ENCODE measurements around the gene ZNF343. TPM values are rescaled to one million over a fixed set of nuclear protein-coding genes. Genes with fewer than 3 reads are reported as not detected.

The ZNF343 gene
- total RNA-seq, 1 donor from 2014 or later: 5.8 TPM

DNA sequence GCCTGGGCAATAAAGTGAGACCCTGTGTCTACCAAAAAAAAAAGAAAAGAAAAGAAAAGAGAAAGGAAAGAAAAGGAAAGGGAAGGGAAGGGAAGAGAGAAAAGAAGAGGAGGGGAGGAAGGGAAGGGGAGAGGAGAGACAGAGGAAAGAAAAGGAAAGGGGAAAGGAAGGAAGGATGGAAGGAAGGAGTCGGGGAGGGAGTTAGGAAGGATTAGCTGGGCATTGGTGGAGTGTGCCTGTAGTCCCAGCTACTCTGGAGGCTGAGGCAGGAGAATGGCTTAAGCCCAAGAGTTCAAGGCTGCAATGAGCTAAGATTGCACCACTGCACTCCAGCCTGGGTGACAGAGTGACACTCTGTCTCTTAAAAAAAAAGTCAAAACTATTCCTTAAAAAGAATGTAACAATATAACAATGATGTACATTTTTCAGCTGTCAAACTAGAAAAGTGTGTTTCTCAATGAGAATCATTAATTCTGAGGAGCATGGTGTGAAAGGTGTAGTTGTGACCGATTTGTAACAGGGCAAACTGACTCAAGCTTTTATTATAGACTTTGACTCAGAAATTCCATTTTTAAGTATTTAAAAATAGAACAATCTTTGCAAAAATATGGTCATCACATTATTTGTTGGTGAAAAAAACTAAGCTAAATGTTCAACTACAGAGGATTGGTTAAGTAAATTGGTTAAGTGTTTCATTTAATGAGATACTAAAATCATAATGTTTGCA, 52.8 kb downstream of the ZNF343 start:
- no peak for ATAC-seq
- no peak for DNase-seq

DNA sequence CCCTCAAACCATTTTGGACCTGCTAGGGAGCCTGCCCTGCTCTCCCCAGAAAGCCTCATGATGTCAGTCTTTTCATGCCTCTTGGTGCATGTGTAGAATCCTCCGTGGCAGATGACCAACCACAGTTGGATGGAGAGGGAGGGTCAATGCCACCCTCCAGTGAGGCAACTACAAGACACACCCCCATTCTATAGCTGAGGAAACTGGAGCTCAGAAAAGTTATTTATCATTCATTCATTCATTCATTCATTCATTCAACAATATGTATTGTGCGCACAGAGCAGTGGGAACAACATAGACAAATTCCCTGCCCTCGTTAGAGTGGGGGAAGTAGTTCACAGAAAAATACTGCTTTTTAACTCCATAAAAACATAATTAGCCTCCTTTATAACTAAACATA, 54.9 kb downstream of the ZNF343 start:
- DNase-seq: no peak
- ATAC-seq: no peak
- intact Hi-C loops (cut with micrococcal nuclease): loop anchor here (10.0 kb wide), 2 partner anchors 249 to 489 kb away; no protein-coding TSS in a partner anchor

More for the DNA sequence above, 52.8 kb downstream of the ZNF343 start:
- intact Hi-C loops (cut with micrococcal nuclease): loop anchor here (10.0 kb wide), 2 partner anchors 251 to 491 kb away; no protein-coding TSS in a partner anchor

DNA sequence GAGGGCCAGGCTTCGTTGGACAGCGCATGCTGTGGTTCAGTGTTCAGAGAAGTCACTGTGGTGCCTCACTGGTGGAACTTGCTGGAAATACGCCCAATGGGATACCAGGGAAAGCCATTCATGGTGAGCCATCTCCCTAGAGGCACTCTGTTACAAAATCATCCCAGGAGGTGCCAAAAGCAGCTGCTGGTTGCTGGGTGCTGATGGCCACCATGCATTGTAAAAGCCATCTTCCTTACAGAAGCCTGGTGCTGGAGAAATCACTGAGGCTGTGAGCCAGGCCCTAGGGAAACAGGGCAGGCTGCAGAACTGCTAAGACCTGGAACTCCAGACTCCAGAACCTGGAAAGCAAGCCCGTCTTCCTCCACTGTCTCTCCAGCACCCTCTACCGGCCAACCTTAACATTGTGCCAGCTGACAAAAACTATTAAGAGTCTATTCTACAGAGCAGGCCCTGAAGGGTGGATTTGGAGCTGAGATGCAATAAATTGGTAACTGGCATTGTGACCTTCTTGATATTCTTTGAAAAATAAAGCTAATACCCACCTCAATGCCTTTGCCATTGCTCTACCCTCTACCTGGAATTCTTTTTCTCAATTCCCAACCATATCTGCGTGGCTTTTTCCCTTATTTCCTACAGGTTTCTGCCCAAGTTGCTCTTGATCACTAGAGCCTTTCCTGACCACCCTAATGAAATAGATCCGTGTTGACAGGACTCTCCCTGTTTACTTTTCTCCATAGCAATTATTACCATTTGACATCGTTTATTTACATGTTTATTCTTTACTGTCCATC, 56.6 kb downstream of the ZNF343 start:
- intact Hi-C loops (cut with micrococcal nuclease): loop anchor here (10.0 kb wide), 2 partner anchors 247 to 487 kb away; no protein-coding TSS in a partner anchor
- peak; percentile 55 for DNase-seq
- ATAC-seq: peak; percentile 74

DNA sequence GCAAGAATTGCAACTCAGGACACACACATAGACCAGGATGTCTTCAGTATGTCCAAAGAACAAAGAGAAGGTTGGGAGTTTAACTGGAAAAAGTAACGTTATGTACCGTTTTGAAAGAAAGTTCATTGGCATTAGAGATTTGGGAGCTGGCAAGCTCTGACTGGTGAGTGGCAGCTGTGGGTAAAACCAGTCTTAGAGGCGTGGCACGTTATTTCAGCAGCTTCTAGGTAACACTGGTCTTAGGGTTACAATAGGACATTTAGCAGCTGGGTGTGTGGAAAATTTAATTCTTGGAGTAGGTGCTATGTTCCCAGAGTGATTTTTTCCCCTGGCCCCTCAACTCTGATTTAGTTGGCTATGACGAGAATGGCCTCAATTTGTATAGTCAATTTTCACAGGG, 57.3 kb downstream of the ZNF343 start:
- no peak for ATAC-seq
- no peak for DNase-seq
- intact Hi-C loops (cut with micrococcal nuclease): loop anchor here (10.0 kb wide), 2 partner anchors 247 to 487 kb away; no protein-coding TSS in a partner anchor

DNA sequence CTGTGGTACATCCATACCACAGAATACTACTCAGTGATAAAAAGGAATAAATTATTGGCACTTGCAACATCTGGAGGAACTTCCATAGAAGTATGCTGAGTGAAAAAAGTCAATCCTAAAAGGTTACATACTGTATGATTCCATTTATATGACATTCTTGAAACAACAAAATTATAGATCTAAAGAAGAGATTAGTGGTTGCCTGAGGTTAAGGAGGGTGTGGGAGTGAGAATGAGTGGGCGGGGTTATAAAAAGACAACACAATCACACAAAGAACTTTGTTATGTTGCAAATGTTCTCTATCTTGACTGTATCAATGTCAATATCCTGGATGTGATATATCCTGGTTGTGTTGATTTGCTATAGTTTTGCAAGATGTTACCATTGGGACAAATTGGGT, 59.3 kb downstream of the ZNF343 start:
- no peak for ATAC-seq
- DNase-seq: no peak
- intact Hi-C loops (cut with micrococcal nuclease): no loop called here

DNA sequence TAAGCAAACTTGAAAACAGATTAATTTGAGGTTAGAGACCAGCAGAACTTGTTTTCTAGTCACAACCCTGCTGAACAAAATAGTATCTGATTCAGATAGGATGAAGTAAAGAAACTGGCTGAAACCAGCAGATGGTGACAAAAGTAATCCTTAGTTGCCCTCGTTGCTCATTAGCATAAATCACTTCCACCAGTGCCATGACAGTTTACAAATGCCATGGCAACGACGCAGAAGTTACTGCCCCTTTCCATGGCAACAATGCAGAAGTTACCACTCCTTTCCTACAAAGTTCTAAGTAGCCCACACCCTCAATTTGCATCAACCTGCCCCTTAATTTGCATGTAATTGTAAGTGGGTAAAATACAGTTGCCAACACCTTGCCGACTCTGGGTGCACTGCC, 61.9 kb downstream of the ZNF343 start:
- ATAC-seq (no peak), DNase-seq (no peak)
- intact Hi-C loops (cut with micrococcal nuclease): no loop called here

Other genes starting within 250 kb of the ZNF343 start
- not detected for gene TGM3, start 212.9 kb downstream of the ZNF343 start, total RNA-seq
- not detected for gene TGM6, start 128.0 kb downstream of the ZNF343 start, total RNA-seq
- 51.3 TPM for gene SNRPB, start 38.1 kb downstream of the ZNF343 start, total RNA-seq
- 0.10 TPM for gene TMC2, start 27.7 kb upstream of the ZNF343 start, total RNA-seq
- gene NOP56, start 143.7 kb upstream of the ZNF343 start, total RNA-seq: 54.2 TPM
- 247 TPM for gene IDH3B, start 155.3 kb upstream of the ZNF343 start, total RNA-seq
- 3.7 TPM for gene EBF4, start 183.9 kb upstream of the ZNF343 start, total RNA-seq